HG03457 (cell line): ENCODE measurements around the gene TMEM147.

Source experiments
- ATAC-seq: cut with Tn5 transposase; IDR thresholded peaks from one replicate; pipeline ENCODE4 v1.9.1; 2021; ENCODE audit warnings: moderate number of reproducible peaks; ENCODE audit not compliant: unreplicated experiment

The TMEM147 gene

DNA sequence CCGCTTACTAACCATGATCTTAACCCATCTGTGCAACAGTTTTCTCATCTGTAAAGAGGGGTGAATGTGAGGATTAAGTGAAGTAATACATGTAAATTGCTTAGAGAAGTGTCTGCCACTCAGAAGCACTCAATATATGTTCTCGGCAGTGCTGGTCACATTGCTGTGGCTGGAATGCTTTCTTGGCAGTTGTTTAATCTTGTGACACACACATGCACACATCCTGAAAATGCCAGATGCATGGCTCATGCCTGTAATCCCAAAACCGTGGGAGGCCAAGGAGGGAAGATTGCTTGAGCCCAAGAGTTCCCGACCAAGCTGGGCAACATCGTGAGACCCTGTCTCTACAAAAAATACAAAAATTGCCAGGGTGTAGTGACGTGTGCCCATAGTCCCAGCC lies 27.1 kb upstream of the TMEM147 start:
- ATAC-seq, result no peak

DNA sequence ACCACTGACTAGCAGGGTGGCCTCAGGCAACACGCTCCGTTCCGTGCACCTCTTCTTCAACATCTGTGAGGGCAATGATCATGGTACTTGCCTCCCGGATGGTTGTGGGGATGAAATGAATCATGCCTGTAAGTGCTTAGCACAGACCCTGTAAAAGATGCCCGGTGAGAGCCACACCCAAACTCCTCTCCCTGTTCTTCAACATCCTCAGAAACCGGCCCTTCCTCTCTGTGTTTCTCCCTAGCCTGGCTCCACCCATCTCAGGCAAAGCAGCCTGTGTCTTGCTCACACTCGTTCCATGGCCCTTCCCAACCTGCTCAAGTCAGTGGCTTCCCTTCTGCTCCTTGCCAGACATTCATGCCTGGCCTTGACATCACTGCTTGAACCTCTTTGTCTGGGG lies 26.1 kb upstream of the TMEM147 start:
- ATAC-seq, result no peak

DNA sequence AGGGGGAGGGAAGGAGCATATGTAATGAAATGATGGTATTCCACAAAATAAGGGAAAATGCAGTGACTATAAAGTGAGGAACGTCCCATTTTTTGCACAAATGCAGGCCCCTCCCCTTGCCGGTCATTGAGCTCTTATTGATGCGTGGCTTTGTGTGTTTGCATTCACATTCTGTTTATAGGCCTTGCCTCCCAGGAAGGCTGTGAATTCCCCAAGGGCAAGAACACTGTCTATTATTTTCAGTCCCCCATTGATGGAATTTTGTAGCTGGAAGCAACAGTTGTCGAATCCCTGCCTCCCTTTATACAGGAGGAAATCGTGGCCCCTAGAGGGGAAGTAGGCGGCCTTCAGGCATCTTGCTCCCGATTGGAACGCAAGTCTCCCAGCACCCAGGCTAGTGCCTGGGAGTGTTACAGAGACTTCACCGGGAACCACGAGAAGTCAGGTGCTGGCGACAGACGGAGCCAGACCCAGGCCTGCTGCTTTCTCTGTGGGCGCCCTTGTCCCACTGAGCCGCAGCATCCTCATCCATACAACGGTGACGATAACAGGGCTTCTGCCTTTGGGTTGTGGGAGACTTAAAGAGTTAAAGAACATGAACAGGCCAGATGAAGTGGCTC lies 24.2 kb upstream of the TMEM147 start:
- ATAC-seq, result no peak

DNA sequence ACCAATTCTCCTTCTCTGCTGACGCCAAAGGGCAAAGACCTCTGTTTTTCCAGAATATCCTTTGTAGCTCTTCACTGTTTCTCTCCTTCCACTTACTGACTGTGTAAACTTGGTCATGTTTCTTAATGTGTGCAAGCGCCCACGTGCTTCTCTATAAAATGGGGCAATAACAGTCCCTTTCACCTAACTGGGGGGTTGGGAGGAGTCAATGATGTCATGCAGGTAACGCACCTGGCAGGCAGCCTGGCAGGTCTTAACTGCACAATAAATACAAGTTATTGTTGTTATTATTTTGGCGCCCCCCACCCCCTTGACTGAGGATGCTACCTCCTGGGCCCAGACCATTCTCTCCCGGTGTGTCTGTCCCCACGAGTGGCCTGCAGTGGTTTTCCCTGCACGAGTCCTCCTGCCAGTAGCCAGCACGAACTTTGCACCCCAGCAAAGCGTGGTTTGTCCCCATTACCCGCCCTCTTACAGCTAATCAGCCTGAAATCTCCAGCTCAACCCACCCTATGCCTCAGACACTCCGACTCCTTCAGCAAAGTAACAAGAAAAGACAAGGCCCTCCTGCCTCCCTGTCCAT lies 22.6 kb upstream of the TMEM147 start:
- no peak for ATAC-seq

DNA sequence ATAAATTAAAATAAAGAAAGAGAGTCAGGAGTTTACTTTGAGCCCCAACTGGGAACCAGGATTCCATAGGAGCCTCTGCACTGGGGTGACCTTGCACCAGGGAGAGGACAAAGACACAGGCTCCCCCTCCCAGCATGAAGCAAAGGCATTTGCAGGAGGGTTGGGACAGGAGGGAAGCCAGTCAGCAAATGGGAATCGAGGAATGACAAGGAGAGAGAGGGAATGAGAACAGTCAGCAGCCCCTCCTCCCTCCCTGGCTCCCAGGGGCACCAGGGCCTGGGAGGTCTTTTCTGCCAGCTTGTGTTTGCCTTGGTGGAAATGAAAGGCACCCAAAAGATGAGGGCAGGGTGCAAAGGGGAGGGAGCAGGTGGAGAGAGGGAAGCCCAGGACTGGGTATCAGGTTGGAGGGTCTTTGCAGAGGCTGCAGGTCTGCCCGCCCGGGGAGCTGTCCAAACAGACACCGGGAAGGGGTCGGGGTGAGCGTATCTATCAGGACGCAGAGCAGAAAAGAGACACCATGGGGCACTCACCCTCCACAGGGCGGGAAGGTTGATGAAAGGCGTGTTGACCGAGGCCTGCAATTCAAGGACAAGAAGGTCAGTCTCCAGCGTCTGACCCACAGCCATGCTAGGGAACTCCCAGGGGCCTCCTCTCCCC lies 21.1 kb upstream of the TMEM147 start:
- ATAC-seq, result no peak

DNA sequence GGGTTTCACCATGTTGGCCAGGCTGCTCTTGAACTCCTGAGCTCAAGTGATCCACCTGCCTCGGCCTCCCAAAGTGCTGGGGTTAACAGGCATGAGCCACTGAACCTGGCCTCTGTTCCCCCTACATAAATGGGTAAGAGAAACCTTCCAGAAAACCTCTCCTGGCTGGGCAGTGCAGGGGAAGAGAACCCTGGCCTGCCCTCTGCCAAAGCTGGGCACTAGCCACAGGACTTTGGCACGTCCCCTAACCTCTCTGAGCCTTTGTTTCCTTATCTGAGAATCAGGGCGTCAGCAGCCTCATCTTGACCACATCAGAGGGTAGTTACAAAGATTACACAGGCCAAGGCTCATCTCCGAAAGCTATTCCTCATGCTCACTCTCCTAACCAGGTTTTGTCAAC lies 19.6 kb upstream of the TMEM147 start:
- no peak for ATAC-seq

DNA sequence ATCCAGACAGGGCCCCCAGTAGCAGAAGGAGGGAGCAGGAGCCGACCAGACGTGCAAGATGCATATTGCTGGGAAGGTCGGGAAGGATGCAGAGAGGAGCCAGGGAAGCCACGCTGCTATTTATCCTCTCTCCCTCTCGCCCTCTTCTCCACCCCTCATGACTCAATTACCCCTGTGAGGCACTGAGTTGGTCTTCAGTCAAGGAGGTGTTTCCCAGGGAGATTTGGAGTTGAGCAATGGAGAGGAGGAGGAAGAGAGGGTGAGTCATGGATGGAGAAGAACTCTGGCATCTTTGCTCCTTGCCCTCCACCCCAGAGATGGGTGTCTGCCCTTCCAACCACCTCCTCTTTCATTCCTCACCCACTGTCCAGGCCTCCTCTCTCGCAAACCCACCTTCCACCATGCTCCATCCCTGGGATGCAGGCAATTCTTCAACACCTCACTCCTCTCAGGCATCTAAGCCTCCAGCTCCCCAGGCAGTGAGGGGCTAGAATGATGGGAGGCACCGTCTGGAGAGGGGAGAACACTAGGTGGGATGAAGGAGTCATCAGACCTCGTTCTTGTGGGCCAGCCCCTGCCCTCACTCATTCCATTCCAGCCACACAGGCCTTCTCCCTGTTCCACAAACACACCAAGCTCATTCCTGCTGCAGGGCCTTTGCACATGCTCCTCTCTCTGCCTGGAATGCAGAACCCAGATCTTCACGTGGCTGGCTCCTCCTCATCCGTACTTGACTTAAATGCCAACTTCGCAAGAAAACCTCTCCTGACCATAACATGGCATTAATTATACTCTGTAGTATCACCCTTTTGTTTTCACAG lies 17.0 kb upstream of the TMEM147 start, which contains the start of gene SBSN:
Gene SBSN (minus strand): TSS at position 94 of the 821 bp plus-strand sequence. CDS start 30 bp downstream, at position 64.
- no peak for ATAC-seq

DNA sequence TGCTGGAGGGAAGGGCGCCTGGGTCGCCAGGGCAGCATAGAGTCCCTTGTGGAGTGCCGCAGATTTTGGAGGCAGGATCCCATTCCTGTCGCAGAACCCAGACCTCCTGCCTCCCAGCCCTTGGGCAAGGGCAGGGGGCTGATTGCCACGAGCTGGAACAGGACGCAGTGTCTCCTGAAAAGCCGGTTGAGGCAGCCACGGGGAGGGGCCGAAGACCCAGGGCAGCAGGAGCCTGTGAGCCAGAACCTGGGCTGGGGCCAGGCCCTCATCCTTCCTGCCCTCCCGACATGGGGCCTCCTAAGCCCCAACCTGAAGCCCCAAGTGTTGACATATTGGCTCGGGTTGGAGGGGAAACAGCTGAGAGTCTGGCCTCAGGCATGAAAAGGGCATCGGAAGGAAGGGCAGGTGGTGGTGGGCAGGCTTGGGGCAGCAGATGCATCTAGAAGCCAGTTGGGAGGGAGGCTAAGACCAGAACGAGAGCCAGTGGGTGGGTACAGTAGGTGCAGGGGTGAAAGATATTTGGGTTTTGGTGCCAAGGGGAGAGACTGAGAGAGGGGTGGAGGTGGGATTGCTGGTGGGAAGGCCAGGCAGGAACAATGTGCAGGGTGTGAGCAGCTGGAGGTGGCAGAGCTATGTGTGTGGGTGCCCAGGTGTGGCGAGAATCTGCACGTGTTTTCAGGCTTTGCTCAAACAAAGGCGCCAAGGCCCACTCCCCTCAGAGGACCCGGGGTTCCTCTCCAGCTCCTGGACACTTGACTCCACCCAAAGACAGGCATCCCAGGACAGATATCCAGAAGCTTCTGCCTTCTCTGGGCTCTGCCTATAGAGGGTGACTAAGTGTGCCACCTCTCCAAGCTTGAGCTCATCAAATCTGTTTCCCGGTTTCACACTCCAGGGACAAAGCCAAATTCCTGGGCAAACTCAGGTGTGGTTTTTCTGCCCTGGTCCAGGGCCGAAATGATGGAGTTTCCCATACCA lies 15.9 kb upstream of the TMEM147 start:
- no peak for ATAC-seq

DNA sequence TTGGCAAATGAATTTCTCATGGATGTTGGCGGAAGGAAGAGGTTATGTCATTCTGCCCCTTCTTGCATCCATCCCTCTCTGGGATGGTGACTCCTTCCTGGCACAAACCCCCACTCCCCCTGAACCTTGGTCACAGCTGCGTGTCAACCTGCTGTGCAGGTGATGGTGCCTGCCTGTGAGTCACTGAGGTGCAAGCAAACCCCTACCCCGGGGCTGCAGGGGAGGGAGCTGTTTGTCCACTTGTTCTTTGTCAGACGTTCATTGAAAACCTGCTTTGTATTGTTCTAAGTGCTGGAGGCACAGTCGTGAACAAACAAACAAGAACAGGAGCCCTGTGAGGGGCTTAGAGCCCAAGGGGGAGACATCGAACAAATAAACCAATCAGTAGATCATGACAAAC lies 14.1 kb upstream of the TMEM147 start:
- ATAC-seq, result no peak

DNA sequence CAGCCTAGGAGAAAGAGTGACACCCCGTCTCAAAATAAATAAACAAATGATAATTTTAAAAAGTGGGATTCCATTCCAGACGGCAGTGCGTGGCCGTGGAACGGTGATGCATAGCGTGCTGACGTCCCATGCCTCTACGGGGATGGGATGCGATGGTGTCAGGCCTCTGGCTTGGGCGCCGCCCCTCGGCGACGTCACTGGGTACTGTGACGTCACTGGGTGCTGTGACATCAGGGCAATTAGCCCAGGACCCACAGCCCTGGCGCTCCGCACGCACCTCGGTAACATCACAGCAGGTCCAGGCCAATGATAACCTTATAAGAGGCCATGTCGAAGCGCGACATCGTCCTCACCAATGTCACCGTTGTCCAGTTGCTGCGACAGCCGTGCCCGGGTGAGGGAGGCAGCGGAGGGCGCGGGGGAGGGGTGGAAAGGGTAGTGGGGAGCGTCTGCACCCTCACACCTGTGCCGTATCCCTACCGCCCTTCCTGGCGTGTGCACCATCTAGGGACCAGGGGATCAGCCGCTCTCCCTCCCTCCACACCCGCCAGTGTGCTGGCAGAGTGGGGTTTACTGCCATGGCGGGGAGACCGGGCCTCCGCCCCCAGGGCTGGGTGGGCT lies 12.1 kb upstream of the TMEM147 start, which contains the start of gene GAPDHS:
Gene GAPDHS (plus strand): TSS at position 256 of the 621 bp plus-strand sequence. CDS start 72 bp downstream, at position 328.
- no peak for ATAC-seq

DNA sequence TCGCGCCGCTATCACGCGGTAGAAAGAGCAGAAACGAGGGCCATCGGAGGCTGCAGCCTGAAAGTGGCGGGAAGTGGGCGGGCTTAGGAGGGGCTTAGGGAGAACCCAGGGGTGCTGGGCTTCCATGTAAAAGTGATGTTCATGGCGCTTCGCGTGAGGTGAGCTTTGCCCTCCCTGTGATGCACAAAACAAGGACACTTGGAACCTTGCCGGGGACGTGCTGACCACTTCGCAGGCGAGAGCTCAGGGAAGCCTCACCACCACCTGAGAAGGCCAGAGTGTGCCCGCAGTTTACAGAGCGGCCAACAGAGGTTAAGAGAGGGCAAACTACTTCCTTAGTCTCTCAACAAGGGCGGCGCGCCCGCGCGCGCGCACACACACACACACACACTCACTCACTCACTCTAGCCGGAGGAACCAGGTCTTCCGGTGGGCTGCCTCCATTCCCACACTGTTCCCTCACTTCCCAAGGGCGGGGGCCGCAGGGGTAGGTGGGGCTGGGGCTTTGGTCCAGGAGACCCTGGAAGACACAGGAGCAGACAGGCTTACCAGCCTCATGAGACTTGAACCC lies 11.5 kb upstream of the TMEM147 start:
- ATAC-seq, result no peak

DNA sequence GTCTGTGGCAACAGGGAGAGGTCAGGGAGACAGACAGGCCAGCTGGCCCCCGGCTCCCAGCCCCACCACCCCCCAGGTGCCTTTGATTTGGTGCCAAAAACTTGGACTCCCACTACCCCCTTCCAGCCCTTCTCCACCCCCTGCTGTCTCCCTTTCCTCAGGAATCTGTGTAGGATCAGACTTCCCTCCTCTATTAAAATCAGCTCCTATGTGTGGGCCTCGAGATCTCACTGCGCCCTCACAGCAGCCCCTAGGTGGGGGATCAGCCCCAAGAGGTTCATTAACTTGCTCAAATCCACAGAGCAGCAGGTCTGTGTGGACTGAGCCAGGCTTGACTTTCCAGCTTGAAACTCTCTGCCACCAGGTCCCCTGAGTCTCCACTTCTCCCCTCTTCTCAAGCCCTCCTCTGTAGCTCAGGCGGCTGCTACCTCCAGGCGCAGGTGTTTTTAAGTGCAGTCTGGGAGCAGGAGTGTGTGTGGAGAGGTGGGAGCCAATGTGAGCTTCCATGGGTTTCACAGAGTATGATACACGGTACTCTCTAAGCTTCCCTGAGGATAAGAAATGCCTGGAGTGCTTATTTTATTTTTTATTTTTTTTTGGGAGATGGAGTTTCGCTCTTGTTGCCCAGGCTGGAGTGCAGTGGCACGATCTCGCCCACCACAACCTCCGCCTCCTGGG lies 10.5 kb upstream of the TMEM147 start:
- ATAC-seq, result no peak

DNA sequence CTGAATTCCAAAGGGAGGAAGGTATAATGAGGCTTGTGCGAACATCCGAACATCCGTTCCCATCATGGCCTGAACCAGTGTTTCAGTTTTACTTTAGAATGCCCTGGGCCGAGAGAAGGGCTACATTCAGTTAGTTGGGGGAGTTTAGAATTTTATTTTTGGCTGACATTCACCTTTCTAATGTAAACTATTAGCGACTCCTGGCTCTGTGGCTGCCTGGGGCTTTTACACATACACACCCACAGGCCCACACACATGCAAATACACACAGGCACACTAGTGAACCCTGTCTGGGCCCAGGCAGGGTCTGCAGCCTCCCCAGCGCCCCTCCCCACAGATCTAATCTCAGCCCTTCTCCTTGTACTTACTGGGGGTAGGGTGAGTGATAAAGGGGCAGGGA lies 6.1 kb upstream of the TMEM147 start:
- ATAC-seq, result no peak

DNA sequence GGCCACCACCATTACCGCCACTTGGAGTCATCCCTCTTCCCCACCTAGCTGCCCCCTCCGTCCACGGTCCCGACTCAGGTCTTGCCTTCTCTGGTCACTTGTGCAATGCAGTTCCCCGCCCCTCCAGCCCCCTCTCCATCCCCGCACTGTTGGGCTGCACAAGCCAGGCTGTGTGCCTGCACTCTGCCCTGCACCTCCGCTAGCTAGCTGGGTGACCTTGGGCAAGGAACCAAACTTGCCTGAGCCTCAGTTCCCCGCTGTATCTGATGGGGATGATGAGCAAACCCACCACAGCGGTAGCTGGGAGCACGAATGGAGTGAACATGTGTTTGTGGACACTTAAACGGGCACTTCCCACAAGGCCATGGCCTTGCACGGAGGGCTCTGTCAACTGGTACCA lies 5.6 kb upstream of the TMEM147 start:
- ATAC-seq, result no peak

DNA sequence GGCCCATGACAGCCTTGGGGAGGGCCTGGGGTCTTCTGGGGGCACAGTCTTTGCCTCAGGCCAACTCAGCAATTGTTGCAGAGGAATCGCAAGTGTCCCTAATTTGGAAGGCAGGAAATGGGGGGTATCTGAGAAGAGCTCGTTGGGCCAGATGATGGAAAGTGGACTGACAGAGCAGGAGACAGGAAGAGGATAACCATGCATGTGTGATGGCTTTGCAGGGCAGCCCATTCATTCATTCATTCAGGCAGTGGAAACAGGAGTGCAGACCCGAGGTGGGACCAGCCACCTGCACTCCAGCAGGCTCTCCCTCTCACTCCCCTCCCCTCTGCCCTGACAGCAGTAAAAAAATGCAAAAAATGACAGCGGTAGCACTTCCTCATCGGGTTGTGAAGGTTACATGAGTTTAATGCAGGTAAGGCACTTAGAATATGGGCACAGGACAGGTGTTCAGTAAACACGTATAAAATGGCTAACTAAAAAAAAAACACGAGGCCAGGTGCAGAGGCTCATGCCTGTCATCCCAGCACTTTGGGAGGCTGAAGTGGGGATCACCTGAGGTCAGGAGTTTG lies 5.0 kb upstream of the TMEM147 start:
- ATAC-seq, result no peak

DNA sequence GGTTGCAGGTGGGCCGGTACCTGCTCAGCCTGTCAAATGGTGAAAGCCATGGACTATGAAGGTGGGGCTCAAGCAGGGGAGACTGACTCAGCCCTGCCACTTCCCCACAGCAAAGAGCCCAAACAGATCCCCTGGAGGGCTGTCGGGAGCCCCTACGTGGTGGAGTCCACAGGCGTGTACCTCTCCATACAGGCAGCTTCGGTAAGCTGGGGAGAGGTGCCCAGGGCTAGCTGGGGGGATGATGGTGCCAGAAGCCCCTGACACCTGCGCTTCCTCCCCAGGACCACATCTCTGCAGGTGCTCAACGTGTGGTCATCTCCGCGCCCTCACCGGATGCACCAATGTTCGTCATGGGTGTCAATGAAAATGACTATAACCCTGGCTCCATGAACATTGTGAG lies 3.2 kb upstream of the TMEM147 start:
- no peak for ATAC-seq

DNA sequence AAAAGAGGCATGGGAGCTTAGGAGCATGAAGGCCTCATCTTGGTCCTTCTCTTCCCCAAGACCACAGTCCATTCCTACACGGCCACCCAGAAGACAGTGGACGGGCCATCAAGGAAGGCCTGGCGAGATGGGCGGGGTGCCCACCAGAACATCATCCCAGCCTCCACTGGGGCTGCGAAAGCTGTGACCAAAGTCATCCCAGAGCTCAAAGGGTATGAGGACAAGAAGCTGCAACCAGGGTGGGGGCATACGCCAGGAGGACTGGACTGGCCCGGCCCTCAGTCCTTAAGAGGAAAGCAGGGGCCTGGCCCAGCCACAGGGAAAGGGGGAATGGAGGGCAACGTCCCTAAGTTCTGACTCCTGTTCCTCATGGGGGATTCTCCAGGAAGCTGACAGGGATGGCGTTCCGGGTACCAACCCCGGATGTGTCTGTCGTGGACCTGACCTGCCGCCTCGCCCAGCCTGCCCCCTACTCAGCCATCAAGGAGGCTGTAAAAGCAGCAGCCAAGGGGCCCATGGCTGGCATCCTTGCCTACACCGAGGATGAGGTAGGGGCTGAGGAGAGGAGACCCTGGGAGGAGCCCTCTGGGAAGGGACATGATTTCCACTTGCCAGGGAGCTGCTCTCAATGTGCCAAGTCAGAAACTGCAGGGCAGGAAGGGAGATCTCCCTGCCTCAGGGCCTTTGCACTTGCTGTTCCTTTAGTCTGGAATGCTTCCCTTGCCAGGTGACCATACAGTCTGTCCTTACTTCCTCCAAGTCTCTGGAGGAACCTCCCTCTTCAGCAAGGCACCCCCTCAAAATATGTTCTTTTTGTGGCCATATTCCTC lies 1.9 kb upstream of the TMEM147 start:
- no peak for ATAC-seq
